Bone marrow (tissue), 2 donors: Measurements from ENCODE around the gene TRIM8.
A peak's percentile ranks its signal among the peaks of the same experiment; 100 is the strongest.
"Not testable (repeated sequence)": the region's sequence is repeated elsewhere in the genome, so short reads cannot be mapped to it uniquely, and the experiment has no call there.

Experiments used
- DNase-seq, 2 donors: peaks; one replicate each; lab custom pipeline; 2025; lab: John Stamatoyannopoulos, UW

Gene TRIM8

DNA sequence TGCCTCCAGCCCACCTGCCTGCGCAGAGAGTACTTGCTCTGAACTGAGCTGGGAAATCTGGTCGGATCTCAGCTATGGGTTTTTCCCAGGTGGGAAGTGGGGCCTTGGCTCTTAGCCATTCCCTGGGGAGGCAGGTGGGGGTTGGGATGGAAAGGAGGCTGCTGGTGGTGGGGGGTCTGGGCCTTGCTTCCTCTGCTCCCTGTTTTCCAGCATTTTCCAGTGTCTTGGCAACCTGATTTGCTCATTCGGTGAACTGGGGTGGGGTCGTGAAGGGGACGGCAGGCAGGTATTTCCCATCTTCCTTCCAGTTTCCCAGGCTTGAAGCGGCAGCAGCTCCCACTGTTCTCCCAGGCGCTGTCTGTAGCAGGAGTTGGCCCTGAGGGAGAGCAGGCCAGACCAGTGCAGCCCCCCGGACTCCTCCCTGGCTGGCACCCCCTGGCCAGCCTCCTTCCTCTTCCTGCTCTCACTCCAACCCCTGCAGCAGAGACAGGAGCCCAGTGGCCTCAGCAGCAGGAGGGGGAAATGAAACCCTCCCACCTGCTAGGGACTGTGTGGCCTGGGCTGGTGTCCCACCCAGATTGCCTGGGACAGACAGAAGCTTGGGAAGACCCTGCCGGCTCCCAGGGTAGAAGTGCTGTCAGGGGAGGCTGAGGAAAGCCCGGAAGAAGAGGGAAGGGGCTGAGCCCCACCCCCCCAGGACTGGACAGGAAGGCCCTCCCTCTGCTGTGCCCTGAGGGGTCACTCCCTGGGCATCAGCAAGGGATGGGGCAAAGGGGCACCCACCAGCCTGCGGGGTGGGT lies 6.6 kb downstream of the TRIM8 start:
- DNase-seq, result no peak

DNA sequence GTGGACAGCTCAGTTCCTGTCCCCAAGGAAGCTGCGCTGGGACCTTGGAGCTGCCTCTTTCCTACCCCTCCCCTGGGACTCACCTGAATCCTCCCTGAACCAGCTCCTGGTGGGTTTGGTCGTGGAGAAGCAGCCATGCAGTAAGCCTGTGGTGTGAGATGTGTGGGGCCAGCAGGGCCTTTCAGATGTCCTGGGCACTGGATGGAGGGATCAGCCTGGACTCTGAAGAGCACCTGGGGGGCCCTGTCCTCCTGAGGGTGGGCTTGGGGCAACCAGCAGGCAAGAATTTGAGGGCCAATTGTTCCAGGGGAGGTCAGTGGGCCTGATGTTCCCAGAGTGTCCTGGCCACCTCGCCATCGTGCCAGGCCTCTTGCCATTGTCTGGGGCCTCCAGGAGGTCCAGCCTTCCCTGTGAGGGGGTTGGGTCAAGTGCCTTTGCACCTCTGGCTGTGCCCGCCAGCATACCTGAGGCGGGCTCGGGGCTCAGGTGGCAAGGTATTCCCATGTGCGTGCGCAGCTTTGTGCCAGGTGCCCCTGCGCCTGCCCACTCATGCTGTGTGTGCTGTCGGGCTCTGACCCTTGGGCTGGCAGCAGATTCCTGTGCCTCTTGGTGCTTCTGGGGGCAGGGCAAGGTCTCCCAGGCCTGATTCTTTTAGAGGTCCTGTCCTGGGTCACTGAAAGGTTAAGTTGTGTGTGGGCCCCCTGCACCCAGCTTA lies 7.3 kb downstream of the TRIM8 start:
- no peak for DNase-seq

DNA sequence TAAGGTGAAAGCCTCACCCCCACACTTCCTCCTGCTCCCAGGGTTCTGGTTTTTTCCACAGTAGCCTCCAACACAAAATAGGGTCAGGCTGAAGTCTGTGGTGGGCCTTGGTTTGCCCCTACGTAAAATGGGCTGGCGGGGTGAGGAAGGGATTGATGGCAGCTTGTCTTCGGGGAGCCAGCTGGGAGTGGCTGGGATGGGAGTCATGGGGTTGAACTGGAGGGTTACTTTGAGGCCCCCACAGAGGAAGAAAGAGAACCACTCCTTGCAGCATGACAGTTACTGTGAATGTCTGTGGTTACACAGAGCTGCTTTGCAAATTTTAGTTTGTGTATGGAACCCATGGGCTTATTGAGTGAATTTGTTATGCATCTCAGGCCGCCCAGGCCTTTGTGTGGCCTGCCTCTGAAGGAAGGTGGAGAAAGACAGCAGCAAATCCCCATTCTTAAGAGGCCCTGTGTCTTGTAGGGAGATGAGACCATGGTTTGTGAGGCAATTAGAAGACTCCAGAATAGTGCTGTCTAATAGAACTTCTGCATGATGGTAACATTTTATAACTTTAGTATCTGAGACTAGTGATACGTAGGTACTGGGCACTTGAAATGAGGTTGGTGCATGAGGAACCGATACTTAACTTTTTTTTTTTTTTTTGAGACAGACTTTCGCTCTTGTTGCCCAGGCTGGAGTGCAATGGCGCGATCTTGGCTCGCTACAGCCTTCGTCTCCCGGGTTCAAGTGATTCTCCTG lies 8.1 kb downstream of the TRIM8 start:
- DNase-seq, result no peak

DNA sequence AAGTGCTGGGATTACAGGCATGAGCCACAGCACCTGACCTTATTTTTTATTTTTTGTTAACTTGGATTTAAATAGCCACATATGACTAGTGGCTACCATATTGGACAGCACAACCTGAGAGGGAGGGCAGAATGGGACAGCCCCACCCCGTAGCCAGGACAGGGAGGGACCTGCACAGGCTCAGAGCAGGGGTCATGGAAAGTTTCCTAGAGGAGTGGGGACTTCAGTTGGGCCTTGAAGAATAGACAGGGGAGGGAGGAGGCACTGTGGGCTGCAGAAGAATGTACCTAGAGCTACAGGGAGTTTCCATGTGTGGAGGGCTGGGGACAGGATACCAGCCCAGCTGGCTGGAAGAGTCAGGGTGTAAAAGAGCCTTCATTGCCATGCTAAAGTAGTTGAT lies 8.8 kb downstream of the TRIM8 start:
- no peak for DNase-seq

DNA sequence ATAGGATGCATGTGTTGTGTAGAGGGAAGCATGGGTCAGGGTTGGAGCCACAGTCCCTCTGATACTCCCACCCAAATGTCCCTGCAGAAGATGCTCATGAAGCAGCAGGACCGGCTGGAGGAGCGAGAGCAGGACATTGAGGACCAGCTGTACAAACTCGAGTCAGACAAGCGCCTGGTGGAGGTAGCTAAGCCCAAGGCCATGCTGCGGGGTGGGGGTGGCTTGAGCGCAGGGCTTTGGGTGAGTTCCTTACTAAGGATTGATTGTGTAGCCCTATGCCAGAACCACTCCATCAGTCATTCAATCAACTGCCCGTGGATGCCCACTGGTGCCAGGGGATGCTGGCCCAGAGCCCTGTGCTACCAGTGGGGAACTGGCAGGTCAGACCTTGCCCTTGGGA lies 10.3 kb downstream of the TRIM8 start:
- DNase-seq, result no peak

DNA sequence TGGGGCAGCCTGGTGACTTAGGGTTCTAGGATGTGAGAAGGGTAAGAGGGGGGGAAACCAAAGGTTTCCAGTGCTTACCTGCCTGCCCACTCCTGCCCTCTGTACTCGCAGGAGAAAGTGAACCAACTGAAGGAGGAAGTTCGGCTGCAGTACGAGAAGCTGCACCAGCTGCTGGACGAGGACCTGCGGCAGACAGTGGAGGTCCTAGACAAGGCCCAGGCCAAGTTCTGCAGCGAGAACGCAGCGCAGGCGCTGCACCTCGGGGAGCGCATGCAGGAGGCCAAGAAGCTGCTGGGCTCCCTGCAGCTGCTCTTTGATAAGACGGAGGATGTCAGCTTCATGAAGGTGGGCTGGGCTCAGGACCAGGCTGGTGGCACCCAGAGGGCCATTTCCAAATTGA lies 10.7 kb downstream of the TRIM8 start:
- DNase-seq, result no peak

DNA sequence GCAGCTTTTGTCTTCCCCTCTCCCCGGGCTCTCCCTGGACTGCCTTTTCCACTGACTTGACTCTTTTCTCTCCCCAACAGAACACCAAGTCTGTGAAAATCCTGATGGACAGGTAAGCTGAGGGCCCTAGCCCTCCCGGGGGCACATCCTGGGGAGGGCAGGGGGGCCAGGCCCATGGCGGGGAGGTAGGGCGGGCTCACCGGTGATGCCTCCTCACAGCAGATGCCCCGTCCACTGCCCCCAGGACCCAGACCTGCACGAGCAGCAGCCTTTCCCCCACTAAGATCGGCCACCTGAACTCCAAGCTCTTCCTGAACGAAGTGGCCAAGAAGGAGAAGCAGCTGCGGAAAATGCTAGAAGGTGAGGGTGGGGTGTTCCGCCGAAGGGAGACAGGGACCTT lies 11.7 kb downstream of the TRIM8 start:
- no peak for DNase-seq

DNA sequence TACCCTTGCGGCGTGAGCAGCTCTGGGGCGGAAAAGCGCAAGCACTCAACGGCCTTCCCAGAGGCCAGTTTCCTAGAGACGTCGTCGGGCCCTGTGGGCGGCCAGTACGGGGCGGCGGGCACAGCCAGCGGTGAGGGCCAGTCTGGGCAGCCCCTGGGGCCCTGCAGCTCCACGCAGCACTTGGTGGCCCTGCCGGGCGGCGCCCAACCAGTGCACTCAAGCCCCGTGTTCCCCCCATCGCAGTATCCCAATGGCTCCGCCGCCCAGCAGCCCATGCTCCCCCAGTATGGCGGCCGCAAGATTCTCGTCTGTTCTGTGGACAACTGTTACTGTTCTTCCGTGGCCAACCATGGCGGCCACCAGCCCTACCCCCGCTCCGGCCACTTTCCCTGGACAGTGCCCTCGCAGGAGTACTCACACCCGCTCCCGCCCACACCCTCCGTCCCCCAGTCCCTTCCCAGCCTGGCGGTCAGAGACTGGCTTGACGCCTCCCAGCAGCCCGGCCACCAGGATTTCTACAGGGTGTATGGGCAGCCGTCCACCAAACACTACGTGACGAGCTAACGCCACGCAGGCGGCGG lies 12.6 kb downstream of the TRIM8 start:
- no peak for DNase-seq

DNA sequence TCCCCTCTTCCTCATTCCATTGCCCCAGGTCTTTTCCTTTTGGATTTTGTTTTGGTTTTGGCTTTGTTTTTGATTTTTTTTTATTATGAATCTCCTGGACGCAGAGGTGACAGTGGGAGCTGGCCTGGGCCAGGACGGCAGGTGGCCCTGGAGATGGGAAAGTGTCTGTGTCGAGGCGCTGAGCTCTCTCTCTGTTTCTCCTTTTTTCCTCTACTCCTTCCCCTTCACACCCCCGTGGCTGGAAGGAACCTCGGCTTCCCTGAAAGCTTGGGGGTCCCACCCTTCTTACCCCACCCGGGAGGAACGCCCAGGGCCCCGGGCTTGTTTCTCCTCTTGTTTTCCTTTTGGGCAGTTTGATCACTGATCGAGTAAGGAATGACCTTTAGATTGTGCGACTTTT lies 13.2 kb downstream of the TRIM8 start:
- DNase-seq, result no peak

DNA sequence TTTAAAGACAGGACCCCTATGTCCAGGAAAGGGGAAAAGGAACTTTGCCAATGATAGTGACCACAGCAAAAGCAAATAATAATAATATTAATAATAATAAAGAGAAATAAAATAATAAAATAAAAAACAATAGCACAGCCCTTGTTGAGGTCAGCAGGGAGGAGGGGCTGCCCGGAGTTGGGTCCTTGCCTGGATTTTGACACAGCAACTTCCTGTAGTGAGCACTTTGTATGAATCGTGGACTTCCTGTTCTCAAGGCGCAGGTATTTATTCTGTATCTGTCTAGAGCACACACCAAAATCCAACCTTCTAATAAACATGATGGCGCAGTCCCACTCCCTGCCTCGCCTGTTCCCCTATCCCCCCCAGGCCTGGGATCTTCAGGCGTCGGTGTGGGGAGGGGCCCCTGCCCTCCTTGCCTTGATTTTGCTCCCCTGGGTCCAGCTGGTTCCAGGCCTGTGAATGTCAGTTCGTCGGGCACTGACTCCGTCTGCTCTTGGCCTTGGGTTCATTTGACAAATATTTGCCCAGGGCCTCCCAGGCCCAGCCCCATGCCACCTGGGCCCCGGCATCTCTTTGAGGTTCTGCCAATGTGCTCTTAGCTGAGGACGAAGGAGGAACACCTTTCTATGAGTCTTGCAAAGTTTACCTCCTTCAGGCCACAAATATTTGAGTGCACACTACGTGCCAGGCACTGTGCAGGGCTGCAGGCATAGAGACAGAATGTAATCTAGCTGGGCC lies 13.9 kb downstream of the TRIM8 start:
- no peak for DNase-seq

DNA sequence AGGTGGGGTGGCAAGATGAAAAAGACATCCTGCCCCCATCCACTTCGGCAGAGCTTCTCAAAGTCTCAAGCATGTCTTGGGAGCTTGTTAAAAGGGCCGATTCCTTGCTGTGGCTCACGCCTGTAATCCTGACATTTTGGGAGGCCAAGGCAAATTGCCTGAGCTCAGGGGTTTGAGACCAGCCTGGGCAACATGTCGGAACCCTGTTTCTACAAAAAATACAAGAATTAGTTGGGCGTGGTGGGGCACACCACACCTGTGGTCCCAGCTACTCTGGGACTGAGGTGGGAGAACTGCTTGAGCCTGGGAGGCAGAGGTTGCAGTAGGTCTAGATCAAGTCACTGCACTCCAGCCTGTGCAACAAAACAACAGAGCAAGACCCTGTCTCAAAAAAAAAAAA lies 14.5 kb downstream of the TRIM8 start:
- no peak for DNase-seq

DNA sequence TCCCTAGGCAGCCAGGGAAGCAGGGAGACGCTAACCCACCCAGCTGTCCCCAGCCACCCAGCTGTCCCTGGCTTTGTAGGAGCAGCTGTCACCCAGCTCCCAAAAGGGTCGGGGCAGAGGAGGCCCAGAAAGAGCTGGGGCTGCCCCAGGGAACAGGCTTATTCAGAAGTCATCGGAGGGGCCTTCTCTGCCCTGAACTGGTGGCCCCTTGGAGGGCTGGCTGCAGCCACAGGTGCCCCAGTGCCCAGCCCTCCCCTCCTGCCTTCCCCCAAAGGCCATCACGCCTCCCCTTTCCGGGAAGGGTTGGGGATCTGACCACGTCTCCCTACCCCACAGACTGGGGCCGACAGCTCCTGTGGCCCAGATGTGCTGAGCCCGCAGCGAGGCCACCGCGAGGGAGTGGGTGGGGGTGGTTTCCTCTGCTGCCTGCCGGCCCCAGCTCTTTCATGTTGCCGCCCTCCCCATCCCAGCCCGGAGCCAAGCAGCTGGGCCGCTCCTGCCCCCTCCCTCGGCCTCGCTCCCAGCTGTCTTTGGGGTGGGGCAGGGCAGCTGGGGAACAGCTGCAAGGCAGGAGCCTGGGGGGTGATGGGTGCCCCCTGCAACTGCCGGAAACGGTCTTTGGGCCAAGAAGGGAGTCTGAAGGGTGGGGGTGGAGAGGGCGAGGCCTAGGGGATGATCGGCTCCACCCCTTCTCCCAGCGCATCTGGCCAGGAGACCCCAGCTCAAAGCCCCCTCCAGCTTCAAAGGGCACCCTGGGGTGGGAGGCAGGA lies 16.8 kb downstream of the TRIM8 start:
- peak; percentile 28 to 31 for DNase-seq

DNA sequence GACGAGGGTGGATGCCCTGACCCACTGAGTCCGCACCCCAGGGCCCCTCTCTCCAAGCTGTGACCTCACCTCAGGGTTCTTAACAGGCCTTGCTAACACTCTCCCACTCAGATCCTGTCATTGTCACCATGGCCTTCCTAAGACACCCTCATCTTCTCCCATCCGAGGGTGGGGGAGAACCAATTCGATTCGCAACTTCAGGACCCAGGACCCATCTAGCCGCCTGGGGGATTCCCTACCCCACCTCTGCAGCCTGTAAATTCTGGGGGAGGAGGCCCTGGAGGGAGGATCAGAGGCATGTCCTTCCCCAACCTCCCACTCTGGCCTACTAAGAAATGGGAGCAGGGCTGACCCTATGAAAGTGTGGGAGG lies 17.4 kb downstream of the TRIM8 start:
- DNase-seq, result no peak

DNA sequence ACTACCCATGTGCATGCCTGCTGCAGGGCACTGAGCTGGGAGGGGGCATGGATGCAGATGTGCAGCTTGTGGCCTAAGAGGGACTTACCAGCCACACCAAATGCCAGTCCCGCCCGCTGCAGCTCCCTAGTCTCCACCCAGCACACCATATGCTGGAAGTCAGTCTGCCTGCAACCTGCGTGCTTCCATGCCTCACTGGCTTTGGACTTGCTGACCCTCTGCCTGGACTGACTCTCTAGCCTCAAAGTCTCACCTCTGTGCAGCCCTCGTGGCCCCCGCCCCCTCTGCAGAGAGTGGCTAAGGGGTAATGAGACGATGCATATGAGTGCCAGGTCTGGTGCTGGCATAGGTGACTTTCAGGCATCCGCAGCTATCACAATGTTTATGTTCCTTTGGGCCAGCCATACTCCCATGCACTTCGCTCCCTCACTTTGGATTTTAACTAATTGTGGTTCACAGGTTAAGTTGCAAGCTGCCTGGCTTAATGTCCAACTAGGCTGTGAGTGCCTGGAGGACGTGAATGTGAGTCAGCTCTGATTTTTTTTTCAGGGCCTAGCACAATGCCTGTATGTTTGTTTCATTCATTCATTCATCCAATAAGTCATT lies 21.7 kb downstream of the TRIM8 start:
- no peak for DNase-seq

DNA sequence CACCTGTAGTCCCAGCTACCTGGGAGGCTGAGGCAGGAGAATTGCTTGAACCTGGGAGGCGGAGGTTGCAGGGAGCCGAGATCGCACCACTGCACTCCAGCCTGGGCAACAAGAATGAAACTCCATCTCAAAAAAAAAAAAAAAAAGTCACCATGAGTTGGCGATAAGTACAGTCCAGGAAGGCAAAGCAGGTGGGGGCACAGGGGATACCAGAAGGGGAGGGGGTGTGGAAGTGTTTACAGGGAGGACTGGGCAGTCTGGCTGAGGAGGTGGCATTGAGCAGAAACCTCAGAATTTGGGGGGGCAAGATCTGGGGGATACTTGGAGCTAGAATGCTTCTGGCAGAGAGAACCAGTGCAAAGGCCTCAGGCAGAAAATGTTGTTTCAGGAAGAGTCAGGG lies 23.1 kb downstream of the TRIM8 start:
- DNase-seq, result not testable (repeated sequence)

DNA sequence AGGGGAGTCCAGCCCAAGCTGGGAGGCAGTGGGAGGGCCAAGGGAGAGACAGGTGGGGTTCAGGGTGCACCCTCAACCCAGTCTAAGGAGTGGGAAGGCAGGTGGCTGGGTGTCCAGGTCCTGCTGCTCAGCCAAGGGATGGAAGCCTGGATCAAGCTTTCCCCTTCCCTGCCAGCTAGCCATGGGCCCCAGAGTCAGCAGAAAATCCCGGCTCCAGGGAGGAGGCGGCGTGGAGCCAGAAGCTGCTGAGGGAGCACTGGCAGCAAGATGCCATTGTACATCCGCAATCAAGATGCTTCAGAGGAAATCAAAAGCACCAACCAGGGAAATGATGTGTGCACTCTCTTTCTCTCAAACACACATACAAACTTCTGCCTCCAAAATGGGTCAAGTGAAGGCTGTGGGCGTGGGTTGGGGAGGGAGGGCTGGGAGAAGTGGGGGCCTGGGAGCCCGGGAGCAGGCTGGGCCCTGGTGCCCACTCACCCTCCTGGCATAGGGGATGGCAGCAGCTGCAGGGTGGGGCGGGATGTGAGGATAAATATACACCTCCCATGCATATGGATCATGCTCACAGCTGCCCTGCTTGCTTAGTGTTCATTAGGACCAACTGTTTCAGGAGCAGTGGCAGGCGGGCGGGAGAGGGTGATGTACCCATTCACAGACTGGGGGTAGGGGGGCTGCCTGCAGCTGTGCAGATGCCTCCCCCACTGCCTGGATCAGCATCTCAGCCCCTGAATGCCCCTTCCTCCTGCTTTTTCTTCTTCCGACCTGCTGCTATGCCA lies 24.2 kb downstream of the TRIM8 start:
- DNase-seq, result no peak

DNA sequence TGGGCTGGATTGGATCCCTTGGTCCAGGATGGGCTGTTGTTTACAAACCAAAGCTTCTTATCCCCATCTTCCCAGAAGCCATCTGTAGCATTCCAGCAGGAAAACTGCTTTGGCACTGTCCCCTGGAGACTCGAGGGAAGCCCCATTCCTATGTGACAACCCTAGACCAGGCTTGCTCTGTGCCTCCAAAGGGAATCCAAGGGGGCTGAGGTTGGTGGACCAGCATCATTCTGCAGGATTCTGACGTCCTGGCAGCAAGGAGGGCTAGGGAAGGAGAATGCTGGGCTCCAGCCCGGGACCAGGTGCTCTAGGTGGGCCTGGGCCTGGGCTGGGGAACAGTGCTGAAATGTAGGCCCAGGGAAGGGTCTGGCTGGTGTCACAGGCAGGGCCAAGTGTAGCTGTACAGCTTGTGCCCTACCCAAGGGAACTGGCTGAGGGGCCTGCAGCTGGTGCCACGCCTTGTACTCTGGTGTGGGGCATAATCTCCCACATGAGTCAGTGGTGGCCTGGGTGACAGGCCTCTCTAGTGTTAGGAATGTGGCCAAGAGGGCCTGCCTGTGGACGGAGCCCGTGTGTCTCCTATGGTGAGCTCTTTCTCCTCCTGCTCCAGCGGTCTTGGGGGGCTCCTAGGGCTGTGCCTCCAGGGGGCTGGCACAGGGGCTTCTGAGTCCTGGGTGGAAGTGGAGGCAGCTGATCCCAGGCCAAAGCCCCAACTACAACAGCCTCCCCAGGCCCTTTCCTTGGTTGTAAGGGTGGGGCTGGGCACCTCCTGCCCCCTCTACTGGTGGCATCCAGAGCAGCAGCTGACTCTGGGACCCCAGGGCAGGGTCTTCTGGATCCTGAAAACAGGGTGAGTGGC lies 25.2 kb downstream of the TRIM8 start:
- DNase-seq, result no peak

DNA sequence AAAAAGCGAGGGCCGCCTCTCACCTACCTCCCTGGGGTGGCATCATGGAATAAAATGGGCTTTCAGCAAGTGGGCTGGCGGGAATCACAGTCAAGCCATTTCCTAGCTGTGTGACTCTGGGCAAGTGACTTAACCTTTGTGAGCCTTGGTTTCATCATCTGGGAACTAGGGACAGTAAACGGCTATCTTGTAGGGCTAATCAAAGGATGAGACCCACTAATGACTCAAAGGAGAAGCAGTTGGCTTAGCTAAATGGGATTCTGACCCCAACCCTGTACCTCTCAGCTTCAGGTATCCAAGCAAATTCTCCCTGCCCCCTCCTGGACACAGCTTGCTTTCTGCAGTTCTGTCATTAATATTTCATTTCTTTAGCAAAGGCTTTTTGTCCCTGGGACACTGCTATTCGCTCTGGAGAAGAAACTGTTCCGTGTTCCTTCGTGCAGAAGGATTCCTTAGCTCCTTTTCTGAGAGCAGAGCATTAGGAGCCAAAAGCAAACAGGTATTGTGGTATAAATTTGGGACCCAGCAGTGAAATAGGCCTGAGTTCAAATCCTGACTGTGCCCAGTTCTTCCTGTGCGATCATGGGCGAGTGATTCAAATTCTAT lies 25.9 kb downstream of the TRIM8 start:
- no peak for DNase-seq
